Stimulated activated CD4-positive, alpha-beta T cell treated with anti-CD3 and anti-CD28 coated beads, Interleukin-2, amount 100 ng/mL, for 24 hours (primary cell): Measurements from ENCODE around the gene CD52.
"Not testable (repeated sequence)": the region's sequence is repeated elsewhere in the genome, so short reads cannot be mapped to it uniquely, and the experiment has no call there.

ENCODE experiments used
- DNase-seq, 2 donors: peaks; one replicate each; pipeline ENCODE4 v3.0.0-alpha.2; 2020

Gene CD52

DNA sequence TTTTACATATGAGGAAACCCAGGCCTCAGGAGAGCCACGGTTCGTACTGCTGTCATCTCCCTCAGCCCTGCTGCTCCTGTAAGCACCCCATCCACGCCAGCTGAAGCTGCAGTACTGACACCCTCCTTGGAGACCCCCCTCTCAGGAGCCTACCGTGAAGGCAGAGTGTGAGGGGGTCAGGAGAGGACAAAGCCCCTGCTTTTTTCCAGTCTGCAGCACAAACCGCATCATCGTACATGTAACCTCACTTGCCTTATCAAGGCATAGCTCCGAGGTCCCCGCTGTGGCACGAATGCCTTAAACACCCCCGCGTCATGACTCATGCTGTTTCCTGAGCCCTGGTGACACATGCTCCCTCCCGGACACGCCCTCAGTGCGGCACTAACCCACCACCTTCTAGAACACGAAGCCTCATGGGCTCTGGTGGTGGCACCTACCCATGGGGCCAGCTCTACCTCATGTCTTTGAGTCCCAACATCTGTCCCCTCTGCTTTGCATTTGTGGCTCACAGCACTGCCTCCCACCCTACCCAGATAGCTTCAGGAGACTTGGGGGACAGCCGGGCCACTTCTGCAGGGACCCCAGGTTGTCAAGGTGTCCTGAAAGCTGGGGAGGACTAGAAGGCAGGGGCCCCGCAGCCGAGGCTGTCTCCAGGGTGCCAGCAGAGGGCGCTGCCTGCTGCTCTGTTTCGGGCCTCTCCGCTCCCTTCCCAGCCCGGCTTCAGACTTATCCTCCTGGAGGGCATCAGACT is 33.0 kb upstream of the CD52 start:
- peak; percentile 95 to 98 for DNase-seq

DNA sequence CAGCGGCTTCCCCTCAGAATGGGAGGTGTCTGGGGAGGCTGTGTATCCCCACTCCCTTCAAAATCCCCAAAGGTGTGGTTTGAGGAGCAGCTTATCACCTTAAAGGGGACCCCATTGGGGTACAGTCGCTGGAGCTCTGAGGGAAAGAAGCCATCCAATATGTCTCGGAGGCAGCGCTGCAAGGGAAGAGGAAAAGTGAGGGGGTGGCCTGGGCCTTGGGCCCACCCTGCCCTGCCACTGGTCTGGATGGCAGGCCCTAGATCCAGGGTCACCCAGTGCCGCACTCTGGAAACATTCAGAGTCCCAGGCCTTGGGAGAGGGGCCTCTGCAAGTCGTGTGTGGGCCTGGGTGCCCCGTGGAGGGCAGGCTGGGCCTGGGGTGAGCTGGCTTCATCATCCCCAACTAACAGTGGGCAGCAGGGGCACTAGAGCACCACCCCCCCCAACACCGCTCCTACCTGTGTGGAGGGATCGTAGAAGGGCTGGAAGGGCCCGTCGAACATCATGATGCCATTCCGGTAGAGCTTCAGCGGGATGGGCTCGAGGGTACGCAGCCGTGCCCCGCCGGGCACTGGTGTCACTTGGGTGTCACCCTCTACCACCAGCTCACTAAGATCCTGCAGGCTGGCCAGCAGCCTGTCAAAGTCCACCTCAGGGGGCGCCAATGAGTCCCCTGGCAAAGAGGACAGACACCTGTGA is 32.2 kb upstream of the CD52 start:
- peak in 1 of 2 donors; percentile 69 for DNase-seq

GRCh38 chr1:26286064-26286416 is 31.7 kb upstream of the CD52 start:
- DNase-seq: no peak

- DNase-seq: peak; percentile 56 to 68
These were observed 30.6 kb upstream of the CD52 start for GRCh38 chr1:26287033-26287711.

GRCh38 chr1:26287811-26288210 is 29.9 kb upstream of the CD52 start:
- DNase-seq: no peak

DNA sequence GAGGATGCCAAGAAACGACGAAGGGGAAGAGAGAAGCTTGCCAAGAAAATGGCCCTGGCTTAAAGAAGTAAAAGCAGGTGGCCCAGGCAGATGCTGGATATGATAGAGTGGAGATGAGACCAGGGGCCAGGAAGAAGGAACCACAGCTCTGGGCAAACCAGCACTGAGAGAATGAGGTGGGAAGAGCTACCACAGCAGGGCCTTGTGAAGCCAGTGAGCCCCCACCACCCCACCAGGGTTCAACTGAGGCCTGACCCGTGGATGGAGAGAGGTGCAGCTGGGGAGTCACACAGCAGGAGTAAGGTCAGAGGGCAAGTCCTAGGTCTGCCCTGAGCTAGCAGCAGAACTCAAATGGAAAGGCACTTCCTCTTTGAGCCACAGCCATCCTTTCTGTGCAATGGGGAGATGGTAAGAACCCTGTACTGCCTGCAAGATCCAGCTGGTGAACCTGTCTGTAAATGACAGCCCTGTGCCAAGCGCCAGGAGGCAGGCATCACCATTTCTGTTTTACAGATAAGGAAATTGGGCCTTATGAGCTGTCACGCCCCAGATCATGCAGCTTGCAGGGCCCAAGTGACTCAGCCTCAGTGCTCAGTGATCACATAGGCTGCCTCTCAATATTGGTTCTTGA is 29.3 kb upstream of the CD52 start:
- peak; percentile 69 to 74 for DNase-seq

GRCh38 chr1:26289158-26290059 is 28.3 kb upstream of the CD52 start:
- peak in 1 of 2 donors; percentile 42 for DNase-seq

- DNase-seq: no peak
These were observed 27.5 kb upstream of the CD52 start for GRCh38 chr1:26290122-26290881.

DNA sequence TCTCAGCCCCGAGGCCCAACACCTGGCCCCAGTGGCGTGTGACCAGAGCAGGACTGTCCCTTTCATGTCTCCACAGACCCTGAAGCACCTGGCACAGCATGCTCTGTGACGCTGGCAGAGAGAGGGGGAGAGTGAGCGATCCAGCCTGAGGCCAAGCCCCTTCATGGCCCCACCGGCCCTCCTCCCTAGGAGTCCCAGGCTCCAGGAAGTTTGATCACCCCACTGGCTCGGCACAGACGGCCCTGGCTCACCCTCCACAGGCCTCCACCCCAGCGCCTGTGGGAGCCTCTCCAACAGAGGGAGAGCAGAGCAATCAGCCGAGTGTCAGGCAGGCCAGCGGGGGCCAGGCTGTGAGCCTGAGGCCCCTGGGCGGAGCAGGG is 26.9 kb upstream of the CD52 start:
- DNase-seq: no peak

- no peak for DNase-seq
These were observed 26.3 kb upstream of the CD52 start for GRCh38 chr1:26291433-26291832.

- DNase-seq: no peak
These were observed 25.8 kb upstream of the CD52 start for GRCh38 chr1:26291939-26292338.

DNA sequence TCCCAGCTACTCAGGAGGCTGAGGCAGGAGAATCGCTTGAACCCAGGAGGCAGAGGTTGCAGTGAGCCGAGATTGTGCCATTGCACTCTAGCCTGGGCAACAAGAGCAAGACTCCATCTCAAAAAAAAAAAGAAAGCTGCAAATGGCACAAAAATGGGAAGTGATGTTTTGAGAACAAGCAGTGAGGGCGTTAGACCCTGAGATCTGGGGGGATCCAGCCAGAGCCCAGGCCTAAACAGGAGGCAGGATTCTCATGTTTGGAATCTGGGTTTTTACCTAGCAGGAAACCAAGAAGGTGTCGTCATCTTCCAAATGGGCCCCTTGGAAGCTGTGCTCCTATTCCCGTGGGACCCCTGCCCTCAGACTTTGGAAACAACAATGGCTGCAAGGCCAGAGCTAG is 25.0 kb upstream of the CD52 start:
- DNase-seq: not testable (repeated sequence)

GRCh38 chr1:26293911-26294463 is 23.8 kb upstream of the CD52 start:
- DNase-seq: no peak

DNA sequence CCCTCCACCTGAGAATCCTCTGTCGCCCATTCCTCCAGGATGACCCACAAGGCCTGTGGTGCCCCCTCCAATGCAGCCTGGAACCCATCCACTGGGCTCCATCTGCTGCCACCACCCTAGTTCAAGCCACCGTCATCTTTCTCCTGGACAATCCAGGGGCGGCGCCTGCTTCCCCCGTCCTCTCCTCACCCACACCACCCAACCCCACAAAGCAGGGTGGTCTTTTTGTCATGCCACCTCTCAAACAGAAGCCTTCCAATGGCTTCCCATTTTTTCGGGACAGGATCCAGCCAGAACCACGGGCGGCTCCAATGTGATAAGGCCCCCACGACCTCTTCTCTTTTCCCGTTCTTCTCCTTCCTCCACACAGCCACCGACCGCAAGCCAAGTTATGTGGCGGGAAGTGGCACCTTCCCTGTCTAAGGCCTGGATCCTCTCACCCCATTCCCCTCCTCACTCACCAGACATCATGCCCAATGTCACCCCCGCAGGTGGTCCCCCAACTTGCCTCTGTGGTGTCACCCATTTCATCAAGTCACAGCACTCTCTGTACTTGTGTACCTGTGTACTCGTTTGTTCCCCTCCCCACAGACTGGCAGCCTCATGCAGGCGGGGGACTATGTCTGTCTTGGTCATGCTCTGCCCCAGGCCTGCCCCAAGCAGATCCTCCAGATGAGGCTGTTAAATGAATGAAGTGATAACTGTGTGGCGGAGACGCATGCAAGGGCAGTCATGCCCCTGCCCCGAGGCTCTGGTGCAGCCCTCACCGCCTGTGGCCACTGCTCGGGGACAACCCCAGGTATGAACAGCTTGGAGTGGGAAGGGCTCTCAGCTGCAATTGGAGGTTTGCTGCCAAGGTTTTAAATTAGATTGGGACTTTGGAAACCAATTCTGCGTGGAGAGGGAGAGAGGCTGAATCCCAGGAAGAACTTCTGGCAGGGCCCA is 22.3 kb upstream of the CD52 start:
- DNase-seq: no peak

DNA sequence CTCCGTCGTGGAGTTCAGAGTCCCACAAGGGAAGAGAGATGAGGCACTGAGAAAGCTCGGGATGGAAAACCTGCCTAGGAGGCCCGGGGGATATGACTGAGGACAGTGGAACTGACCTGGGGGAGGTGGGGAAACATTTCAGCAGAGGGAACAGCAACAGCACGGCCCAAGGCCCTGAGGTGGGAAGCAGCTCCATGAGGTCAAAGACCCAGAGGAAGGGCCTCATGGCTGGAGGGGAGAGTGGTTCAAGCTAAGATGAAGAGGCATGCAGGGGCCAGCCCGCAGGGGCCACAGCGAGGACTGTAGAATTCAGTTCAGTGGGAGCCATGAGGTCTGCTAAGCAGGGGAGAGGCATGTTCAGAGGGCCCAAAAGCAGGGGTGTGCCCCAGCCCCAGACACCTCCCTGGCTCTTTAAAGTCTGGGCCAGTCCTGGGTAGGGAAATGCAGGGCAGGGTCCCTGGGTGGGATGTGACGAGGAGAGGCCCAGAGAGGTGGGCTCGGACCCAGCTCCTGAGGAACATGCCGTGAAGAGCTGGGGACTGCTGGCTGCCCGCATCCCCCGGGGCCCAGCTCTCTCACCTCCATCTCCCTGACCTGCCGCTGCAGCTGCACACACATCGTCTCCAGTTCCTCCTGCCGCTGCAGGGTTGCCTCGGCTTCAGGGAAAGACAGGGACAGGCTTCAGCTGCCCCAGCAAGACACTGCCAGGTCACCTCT is 21.3 kb upstream of the CD52 start:
- DNase-seq: no peak

DNA sequence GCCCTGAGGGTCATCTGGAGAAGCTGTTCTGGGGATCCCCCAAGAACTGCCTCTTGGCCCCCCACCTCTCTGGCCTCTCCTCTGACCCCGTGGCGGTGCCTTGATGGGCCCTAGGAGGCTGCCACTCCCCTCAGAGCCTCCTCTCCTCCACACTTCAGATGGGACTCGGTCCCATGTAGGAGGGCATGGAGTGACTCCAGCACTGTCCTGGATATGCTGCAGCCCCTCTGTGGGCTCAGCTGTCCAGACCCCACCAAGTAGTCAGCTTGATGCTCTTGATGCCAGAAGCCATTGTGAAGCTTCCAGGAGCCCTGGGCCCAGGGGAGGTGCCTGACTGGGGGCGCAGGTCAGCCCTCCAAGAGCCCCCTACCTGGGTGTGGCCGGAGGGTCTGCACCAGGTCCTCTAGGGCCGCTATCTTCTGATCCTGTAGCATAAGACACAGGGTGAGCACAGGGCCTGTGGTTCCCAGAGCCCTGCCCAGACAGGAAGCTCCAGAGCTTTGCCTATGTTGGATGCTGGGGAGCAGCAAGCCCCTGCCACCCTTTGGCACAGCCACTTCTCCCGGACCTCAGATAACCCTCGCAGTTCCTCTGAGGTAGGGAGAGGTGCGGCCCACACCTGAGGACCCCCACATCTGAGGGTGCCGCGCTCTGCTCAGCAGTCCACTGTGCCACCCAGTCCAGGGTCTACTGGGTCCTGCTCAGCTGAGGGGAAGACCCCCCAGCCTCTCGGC is 20.5 kb upstream of the CD52 start:
- no peak for DNase-seq

- no peak for DNase-seq
These were observed 20.0 kb upstream of the CD52 start for GRCh38 chr1:26297791-26298124.

- no peak for DNase-seq
These were observed 17.0 kb upstream of the CD52 start for GRCh38 chr1:26300578-26301275.
